T-helper 1 cell (primary cell): ENCODE measurements around the gene LHX4.
"Not testable (repeated sequence)": the region's sequence is repeated elsewhere in the genome, so short reads cannot be mapped to it uniquely, and the experiment has no call there.

Experiments
- DNase-seq, 5 donors: peaks; one replicate each; pipeline ENCODE4 v3.0.0-alpha.2; 2012 to 2020

The LHX4 gene

DNA sequence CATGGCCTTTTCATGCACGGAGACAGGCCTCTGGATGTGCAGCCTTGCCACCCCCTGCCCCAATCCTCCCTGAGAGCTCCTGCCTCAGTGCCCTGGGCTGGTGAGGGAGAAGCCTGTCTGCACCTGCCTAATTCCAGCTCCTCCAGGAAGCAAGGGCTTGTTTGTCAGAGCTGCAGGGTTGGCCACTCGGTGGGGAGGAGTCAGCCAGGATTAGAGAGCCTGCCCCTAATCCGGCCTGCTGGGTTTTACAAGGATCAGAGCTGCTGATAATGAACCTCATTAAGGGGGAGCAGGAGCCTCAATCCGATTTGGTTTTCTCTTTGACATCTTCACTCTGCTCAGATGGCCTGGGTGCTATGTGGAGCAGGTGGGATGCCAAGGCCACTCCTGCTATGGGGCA, 31.9 kb upstream of the LHX4 start:
- DNase-seq, result no peak

DNA sequence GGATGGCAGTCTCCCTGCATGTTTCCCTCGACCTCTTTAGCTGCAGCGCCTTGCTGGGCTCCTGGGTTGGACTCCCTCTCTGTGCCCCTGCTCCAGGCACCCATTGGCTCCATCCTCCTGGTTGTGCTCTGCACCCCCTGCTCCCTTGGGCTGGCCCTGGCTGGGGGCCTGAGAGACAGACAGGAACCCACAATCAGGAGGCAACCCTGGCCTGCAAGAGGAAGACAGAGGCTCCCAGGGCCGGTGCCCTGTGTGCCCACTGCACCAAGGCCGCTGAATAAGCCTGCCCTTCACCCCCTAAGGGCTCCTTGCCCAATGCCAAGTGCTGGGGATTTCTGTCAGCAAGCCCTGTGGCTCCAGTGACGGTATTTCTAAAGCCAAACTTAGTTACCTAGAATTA, 31.5 kb upstream of the LHX4 start:
- no peak for DNase-seq

- DNase-seq, result no peak
Observed at GRCh38 chr1:180199018-180199417, 31.0 kb upstream of the LHX4 start.

- DNase-seq, result no peak
Observed at GRCh38 chr1:180201451-180202200, 28.4 kb upstream of the LHX4 start.

DNA sequence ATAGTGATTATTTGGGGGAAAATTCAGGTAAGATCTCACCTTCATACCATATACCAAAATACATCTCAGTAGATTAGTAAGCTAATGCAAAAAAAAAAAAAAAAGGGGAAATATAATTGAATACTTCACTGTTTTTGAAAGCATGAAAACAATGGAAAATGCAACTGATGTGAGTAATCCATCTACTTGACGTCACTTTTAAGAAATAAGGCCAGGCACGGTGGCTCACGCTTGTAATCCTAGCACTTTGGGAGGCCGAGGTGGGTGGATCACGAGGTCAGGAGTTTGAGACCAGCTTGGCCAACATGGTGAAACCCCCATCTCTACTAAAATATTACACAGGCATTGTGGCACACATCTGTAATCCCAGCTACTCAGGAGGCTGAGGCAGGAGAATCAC, 27.5 kb upstream of the LHX4 start:
- not testable (repeated sequence) for DNase-seq

- DNase-seq, result no peak
Observed at GRCh38 chr1:180204231-180204630, 25.8 kb upstream of the LHX4 start.

DNA sequence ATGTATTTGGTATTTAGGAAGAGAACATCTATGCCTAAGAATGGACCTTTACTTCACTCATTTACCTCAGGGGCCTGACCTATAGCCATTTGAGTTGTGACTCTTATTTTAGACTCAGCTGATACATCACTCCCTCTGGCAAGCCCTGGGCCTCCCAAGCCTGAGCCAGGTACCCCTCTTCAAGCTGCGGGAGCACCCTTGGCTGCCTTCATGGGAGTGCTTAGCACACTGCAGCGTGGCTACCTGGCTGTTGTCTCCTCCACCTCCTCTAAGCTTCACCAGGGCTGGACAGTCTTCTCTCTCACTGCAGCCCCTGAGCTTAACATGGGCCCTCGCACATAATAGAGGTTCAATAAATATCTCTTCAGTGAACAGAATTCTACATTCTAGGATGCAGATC, 23.5 kb upstream of the LHX4 start:
- no peak for DNase-seq

DNA sequence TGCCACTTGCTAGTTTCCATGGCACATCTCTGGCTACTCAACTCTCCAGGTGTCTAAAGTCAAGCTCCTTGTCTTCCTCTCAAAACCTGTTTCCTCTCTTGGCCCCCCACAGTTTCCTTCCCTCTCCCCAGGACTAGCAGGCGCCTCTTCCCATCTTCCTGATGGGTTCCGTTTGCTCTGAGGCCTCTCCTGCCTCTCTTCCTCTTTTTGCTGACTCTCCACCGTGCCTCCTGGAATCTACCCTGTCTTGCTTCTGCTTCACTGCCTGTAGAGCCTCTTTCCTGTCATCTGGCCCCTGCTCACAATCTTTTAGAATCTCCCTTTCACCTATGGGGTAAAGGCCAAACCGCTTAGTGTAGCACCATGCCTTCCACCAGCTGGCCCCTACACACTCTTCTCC, 21.8 kb upstream of the LHX4 start:
- DNase-seq, result no peak

GRCh38 chr1:180210008-180210620, 19.9 kb upstream of the LHX4 start:
- no peak for DNase-seq

DNA sequence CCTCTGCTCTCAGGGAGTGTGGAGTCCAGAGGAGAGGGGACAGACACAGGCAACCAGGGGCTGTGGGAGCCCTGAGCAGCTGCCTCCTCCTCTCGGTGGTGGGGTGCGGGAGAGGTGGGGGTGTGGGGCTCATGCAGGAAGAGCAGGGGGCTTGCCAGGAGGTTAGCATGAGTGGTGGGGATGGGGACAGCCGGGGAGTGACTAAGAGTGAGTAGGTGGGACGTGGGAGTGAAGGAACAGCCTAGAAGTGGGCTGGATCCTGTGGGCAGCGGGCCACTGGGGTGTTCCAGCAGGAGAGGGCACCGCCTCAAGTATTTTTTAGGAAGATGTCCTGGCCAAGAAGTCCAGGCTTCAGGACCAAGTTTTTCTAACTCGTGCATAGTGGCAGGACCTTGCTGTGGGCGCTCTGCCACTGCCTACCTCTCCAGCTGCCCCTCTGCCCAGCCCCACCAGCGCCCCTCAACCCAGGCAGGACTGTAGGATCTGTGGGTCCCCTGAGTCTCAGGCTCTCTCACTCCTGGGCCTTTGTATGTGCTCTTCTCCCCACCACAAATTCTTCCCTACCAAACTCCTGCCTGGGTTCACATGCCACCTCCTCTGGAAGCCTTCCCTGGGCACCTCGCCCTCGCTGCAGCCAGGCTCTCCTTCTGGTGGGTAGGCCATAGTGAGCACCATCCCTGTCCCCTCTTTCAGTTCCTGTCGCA, 18.8 kb upstream of the LHX4 start:
- no peak for DNase-seq

DNA sequence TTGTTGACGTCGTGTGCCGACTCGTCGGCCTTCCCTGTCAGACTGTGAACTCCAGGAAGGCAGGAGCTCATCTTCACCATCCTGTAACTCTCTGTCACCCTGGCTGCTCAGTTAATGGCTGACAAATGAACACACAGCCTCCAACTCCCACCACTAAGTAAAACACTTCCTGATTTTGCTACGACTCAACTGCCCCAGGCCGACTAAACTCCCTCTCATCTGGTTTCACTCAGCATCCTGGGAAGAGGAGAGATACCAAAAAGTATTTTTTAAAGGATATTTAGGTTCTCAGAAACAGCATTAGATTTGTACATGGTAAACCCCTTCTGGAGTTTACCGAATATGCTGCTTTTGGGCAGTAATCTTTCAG, 18.2 kb upstream of the LHX4 start:
- DNase-seq, result no peak

GRCh38 chr1:180213401-180214170, 16.5 kb upstream of the LHX4 start:
- DNase-seq, result peak in 2 of 5 donors; percentile 28 to 74

DNA sequence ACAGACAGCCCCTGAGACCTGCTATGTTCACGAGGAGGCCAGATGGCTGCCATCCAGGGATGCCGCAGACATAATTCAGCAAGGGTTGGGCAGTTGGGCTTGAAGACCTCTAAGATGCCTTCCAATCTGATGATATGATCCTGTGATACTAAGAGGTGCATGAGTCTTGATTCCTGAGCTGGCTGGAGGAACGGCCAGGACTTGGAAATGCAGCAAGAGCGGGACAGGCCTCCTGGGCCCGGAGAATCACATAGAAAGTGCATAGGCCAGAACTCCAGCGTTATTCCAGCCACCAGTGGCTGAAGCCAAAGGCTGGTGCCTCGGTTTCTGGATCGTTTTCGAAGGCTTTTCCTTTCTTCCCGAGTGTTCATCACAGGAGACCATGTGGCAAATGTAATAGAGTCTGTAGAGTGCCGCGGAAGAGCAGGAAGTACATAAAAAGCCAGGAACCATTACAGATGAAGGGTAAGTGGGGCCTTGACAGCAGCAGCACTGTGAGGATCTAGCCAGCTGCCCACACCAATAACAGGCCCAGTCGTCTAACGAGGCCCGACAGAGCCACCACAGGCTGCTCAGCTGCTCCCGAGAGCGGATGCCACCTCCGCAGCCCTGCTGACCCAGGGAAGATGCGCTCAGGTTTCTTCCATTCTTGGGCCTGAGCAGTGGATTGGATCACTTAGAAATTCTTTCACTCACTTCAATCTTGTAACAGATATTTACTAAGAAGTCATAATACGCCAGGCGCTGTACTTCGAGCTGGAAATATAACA, 14.0 kb upstream of the LHX4 start:
- no peak for DNase-seq

GRCh38 chr1:180217006-180217405, 13.1 kb upstream of the LHX4 start:
- no peak for DNase-seq

DNA sequence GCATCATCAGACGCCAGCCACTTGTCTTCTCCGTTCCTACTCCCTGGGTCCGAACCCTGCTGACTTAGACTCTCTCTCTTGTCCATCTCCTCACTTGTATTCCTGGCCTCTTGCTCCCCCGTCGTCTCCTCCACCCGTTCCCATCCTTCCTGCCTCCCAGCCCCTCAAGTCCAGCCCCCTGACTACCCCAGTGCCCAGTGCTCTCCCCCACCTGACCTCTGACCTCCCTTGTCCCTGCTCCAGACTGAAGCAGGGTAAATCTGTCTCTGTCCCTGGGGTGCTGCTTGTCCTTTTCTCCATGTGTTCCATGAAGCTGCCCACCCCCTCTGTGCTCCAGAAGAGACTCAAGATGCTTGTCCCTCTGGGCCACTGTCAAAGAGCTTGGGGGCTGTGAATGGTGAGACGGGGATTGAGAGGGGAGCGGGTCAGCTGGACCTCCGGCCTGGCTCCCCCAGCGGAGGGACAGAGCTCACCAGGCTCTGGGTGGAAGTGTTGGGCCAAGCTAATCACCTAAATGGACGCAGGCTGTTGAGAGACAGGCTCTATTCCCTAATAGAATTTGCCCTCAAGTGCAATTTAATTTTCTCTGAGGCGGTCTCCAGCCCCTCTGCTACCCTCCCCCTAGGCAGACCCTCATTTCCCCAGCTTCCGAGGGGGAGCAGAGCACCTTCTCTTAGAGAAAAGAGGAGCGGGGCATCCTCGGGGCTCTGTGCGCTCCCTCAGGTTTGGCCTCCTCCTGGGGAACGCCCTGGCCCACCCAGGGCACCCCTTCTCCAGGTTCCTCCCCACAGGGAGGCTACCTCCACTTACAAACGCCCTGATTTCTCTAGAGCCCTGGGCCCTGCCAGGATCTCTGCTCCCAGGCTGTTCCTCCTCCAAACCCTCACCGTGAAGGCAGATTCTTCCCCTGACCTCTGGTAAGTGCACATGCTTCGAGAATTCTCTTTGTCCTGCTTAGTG, 11.0 kb upstream of the LHX4 start:
- no peak for DNase-seq

DNA sequence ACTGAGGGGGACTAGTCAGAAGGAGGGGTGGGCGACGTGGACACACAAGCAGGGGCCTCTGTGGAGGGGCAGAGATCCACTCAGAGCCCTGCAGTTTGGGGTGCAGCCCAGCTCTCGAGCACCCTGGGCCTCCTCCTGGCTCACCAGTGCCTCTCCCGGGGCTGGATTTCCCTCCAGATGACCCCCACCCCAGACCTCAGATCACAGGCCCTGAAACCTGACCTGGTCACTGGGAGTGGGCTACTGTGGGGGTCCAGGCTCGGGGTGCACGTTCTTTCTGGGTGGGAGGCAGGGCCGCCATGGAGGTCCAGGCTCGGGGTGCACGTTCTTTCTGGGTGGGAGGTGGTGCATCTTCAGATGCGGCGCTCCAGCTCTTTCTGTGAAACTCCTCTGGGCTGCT, 10.3 kb upstream of the LHX4 start:
- no peak for DNase-seq

DNA sequence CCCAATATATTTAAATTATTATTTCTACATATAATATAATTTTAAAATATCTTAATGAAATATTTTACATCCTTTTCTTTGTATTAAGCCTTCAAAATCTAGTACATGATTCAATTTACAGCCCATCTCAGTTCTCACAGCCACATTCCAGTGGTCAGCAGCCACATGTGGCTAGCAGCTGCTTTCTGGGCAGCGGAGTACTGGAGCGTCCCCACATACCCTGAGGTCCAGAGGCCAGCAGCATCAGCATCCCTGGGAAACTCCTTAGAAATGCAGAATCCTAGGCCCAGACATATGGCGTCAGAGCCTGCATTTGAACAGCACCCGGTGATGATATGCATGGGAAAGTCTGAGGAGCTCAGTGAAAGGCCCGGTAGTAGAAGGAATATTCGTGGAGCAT, 8.6 kb upstream of the LHX4 start:
- no peak for DNase-seq

DNA sequence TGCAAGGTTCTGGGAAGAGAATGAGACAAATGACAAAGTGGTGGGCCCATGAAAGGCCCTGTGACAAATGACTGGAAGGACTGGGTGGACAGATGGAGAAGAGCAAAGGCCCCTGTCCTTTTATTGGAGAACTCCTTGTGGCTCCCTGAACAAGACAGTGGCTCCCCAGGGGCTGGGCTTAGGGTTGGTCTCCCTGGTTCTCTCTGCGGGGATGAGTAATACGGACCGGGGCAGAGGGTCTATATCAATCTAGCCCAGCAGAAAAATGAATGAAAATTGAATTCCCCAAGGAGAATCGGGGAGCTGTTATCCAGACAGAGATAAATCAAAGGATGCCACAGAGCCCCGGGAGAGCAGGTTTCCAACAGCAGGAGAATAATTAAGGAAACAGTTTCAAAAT, 5.2 kb upstream of the LHX4 start:
- no peak for DNase-seq

DNA sequence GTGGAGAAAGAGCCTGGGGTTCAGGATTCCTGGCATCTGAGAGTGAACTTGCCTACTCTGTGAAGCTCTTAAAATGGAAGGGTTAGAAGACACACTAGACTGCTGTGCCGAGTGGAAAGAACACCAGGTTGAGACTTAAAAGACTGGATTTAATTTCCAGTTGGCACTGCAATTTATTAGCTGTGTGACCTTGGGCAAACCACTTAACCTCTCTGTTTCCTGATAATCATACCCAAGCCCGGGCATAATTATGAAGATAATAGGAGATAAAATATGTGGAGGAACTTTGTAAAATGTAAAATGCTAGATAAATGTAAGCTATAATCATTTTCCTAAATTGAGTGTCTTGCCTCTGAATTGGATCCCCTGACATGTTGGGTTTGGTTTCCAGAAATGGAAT, 4.7 kb upstream of the LHX4 start:
- no peak for DNase-seq

DNA sequence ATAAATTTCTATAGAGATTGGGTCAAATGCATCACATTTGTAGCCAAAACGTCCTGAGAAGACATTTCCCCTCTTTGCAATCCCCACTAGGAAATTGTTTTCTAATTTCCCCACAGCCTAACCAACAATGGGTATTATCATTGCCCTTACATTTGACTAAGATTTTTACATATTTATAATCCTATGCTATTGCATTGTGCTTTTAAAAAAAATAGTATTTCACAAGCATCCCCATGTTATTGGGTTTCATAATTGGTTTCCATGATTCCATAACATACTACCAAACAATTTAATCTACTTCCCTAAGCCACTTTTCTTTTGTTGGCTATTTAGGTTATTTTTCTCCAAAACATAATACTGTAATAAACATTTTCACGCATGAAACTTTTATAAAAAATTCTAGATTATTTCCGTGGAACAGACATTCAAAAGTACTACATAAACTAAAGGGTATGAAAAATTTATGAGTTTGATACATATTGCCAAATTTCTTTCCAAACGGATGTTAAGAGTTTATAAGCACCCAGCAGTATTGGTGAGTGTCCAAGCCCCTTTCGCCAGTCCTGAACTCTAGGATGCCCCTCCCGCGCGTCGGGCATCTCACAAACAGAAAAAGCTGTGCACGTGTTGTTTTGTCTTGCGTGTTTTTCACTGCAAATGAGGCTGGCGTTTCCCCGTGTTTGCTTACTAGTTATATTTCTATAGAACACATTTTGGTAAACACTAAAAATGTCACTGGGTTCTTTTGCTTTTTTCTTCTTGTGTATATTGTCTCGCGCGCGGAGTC, 2.0 kb upstream of the LHX4 start:
- no peak for DNase-seq
